SH-SY5Y (cell line): ENCODE measurements around the gene TBCD.

ENCODE experiments used
- GATA2 ChIP-seq: IDR thresholded peaks from 2 replicates; pipeline ENCODE4 v1.6.1; 2011; ENCODE audit warnings: mild to moderate bottlenecking, low read depth, low read length
- GATA3 ChIP-seq: IDR thresholded peaks from 2 replicates; pipeline ENCODE4 v1.6.1; 2011; ENCODE audit warnings: low read depth, mild to moderate bottlenecking, low read length, moderate library complexity

DNA sequence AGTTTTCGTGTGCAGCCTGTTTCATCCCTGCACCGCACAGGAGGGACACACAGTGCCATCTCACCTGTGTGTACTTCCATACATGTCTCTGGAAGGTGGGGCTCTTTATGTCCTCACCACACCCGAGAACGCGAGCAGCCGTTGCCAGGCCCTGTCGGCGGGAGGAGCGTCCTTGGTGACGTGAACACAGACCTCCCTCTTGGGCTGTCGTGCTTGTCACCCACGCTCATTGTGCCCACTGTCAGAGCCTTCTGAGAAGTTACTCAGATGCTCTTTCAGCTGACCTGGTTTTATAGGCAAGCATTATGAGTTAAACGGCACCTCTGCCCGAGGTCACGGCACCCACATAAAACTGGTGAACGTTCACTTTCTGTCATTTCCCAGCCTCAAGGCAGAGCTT is 47.7 kb downstream of the TBCD start:
- TF ChIP-seq GATA3 (no peak), GATA2 (no peak)
